Pancreas (tissue), 10 donors: ENCODE data around the gene L1TD1. TPM values are rescaled to one million over a fixed set of nuclear protein-coding genes. Genes with fewer than 3 reads are reported as not detected.

Experiments
- ATAC-seq, 4 donors: fragments of 200-7000 bp; cut with Tn5 transposase; one replicate each; pipeline versions ENCODE4 v1.8.0 to v1.9.1; 2020; ENCODE audit warnings: mild to moderate bottlenecking in 4 of 4, moderate library complexity in 4 of 4
- DNase-seq, 6 donors: peaks; one replicate each; pipeline ENCODE4 v3.0.0-alpha.2; 2020
- FAIRE-seq: peaks from 2 replicates; lab custom pipeline; 2012; peaks lifted over from hg19 to GRCh38; lab: Jason Lieb, UNC
- H3K27ac ChIP-seq, 4 donors: fragments of 200-600 bp; sonication (generic); 1 replicate in 3 of 4; 2 replicates in 1 of 4; pipeline versions ENCODE4 v1.5.0 to v1.8.0; 2020
- H3K27me3 ChIP-seq, 4 donors: fragments of 200-600 bp; one replicate each; pipeline ENCODE4 v1.8.0; 2021
- H3K36me3 ChIP-seq, 3 donors: fragments of 200-600 bp; sonication (generic) in 1 of 3; one replicate each; pipeline versions ENCODE4 v1.5.0 to v1.8.0; 2020 to 2021
- H3K4me1 ChIP-seq, 3 donors: fragments of 200-600 bp; one replicate each; pipeline ENCODE4 v1.8.0; 2021
- H3K4me3 ChIP-seq, 4 donors: fragments of 200-600 bp; sonication (generic) in 2 of 4; one replicate each; pipeline versions ENCODE4 v1.5.0 to v1.8.0; 2020 to 2021
- H3K9me3 ChIP-seq, 4 donors: fragments of 200-600 bp; one replicate each; pipeline ENCODE4 v1.8.0; 2021
- CTCF ChIP-seq, 4 donors: fragments of 200-600 bp; sonication (generic) in 3 of 4; IDR thresholded peaks; one replicate each; pipeline versions ENCODE4 v1.5.0 to v1.8.0; 2021; ENCODE audit warnings: antibody characterized with exemption in 4 of 4
- WGBS, 2 donors: extraction: QIAGEN DNeasy Blood & Tissue Kit; methylation state at CpG; one replicate each; pipeline ENCODE4 v1.1.7; 2013; 5-methylcytosine and 5-hydroxymethylcytosine counted together
- intact Hi-C, 3 donors: fragments of 100-400 bp; cut with DNase I; formaldehyde crosslinking; loops; one replicate each; pipeline versions ENCODE4 v1.11.1 to v1.14.2; 2022
- polyA plus RNA-seq, 2 donors: library from polyadenylated mRNA; stranded (reverse); fragments of 200-250 nt; gene quantifications; one replicate each; pipeline ENCODE4 v1.2.3, GENCODE V29; 2013
- total RNA-seq, 6 donors: library from RNA; stranded (reverse); fragmentation: NEBNext Ultra II Directional in 4 of 6; extraction: Animal tissue kit (Norgen Biotek cat#: 25700) in 4 of 6; gene quantifications; one replicate each; pipeline versions ENCODE4 v1.2.1 to v1.2.4, GENCODE V29; 2021 to 2023
- donor health status: healthy with polysubstance abuse.
- donor health status: DM: no; HTN: no; CAD: no; lungs with moderate emphysema.
- donor health status: DM: no; HTN: no; CAD: no.
- donor health status: control.
- donor health status: control.
- donor health status: Bipolar disorder and iron deficiency.
- donor health status: DM: yes; HTN: yes; CAD: no.
- donor health status: DM: no; HTN: no; CAD: no.
- donor health status: DM: no; HTN: no; CAD: no.
- donor health status: DM: yes; HTN: yes; CAD: no.

Gene L1TD1
- total and polyA plus RNA-seq, 8 donors = 0.03 to 0.28 (median 0.09) TPM; not detected in 2

- H3K27me3 ChIP-seq = no peaks in the 10 kb centered on the region
- no peaks in the 10 kb centered on the region for H3K4me1 ChIP-seq
- WGBS, 2 donors = 100% methylated on average over 1 of the region's 1 CpG
- FAIRE-seq (no peak), DNase-seq (no peak), ATAC-seq (no peak)
- H3K27ac ChIP-seq = no peak overlapping the region
- intact Hi-C loops = no loop called here
- H3K4me3 ChIP-seq = no peak overlapping the region
- TF ChIP-seq CTCF (IDR thresholded peaks at IDR 0.05) = no peak
- no peaks in the 10 kb centered on the region for H3K36me3 ChIP-seq
- no peaks in the 10 kb centered on the region for H3K9me3 ChIP-seq
Measured at GRCh38 chr1:62221171-62221570, 26.5 kb downstream of the L1TD1 start.

- whole genome bisulfite sequencing, 2 donors = 73 to 90% methylated on average over 8 to 9 of the region's 9 CpGs
- Histone ChIP-seq H3K4me1 (no peaks in the 10 kb centered on the region), H3K36me3 (no peaks in the 10 kb centered on the region), H3K9me3 (no peaks in the 10 kb centered on the region), H3K27ac (no peak overlapping the region), H3K4me3 (no peak overlapping the region), H3K27me3 (no peaks in the 10 kb centered on the region)
- no peak for ATAC-seq
- DNase-seq = no peak
- intact Hi-C loops = no loop called here
- no peak for TF ChIP-seq CTCF (IDR thresholded peaks at IDR 0.05)
- FAIRE-seq = no peak
Measured at GRCh38 chr1:62222321-62222720, 27.7 kb downstream of the L1TD1 start.

GRCh38 chr1:62224182-62224581 lies 29.5 kb downstream of the L1TD1 start:
- WGBS, 2 donors = 42 to 46% methylated on average over 2 of the region's 3 CpGs
- Histone ChIP-seq H3K36me3 (no peaks in the 10 kb centered on the region), H3K4me3 (no peak overlapping the region), H3K4me1 (no peaks in the 10 kb centered on the region), H3K9me3 (no peaks in the 10 kb centered on the region), H3K27me3 (no peaks in the 10 kb centered on the region), H3K27ac (no peak overlapping the region)
- intact Hi-C loops = no loop called here
- FAIRE-seq (no peak), ATAC-seq (no peak), DNase-seq (no peak)
- TF ChIP-seq CTCF (IDR thresholded peaks at IDR 0.05) = no peak

- ATAC-seq (no peak), DNase-seq (no peak), FAIRE-seq (no peak)
- Histone ChIP-seq H3K27ac (no peak overlapping the region), H3K9me3 (no peaks in the 10 kb centered on the region), H3K36me3 (no peaks in the 10 kb centered on the region), H3K4me1 (no peaks in the 10 kb centered on the region), H3K27me3 (no peaks in the 10 kb centered on the region), H3K4me3 (no peak overlapping the region)
- intact Hi-C loops = no loop called here
- 85% methylated on average over 11 of the region's 11 CpGs for WGBS, 2 donors
- TF ChIP-seq CTCF (IDR thresholded peaks at IDR 0.05) = no peak
Measured at GRCh38 chr1:62227496-62227895, 32.8 kb downstream of the L1TD1 start.

- intact Hi-C loops = no loop called here
- no peak for ATAC-seq
Measured at GRCh38 chr1:62228136-62228882, 33.7 kb downstream of the L1TD1 start.

More at GRCh38 chr1:62228136-62228882, 33.7 kb downstream of the L1TD1 start:
- no peak overlapping the region for H3K27ac ChIP-seq
- H3K27me3 ChIP-seq = no peaks in the 10 kb centered on the region
- no peaks in the 10 kb centered on the region for H3K36me3 ChIP-seq
- no peak for DNase-seq
- WGBS, 2 donors = 87 to 93% methylated on average over 12 of the region's 12 CpGs
- TF ChIP-seq CTCF (IDR thresholded peaks at IDR 0.05) = no peak
- H3K4me3 ChIP-seq = no peak overlapping the region
- H3K4me1 ChIP-seq = no peaks in the 10 kb centered on the region
- no peaks in the 10 kb centered on the region for H3K9me3 ChIP-seq
- no peak for FAIRE-seq
